GM18858 (cell line): ENCODE measurements around the gene SYNE2.
"Not testable (repeated sequence)": the region's sequence is repeated elsewhere in the genome, so short reads cannot be mapped to it uniquely, and the experiment has no call there.

Experiments
- ATAC-seq: cut with Tn5 transposase; IDR thresholded peaks from one replicate; pipeline ENCODE4 v1.9.1; 2021; ENCODE audit not compliant: unreplicated experiment

Gene SYNE2

DNA sequence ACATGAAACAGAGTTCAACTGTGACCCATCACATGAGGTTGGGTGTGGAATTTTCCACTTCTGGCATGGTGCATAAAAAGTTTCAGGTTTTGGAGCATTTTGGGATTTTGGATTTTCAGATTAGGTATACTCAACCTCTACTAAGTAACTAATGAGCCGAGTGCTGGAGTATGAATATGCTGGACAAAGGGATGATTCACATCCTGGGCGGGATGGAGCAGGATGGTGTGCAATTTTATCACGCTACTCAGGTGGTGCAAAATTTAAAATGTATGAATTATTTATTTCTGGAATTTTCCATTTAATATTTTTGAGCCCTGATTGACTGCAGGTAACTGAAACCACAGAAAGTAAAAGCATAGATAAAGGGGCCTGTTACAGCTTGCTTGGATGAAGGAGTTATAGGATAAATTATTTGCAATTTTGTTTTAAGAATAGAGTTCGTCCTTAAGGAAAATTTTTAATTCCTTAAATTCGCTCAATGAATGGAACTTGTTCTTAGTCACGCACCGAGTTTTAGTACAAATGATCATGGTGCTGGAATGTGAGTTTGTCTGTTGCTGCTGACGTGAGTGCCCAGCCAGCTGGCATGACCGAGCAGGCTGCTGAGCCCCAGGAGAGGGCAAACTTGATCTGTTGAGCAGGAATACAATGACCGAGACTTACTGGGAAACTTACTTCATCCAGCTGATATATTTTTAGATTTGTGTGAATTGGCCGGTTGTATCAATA, 265.0 kb downstream of the SYNE2 start:
- ATAC-seq = no peak

DNA sequence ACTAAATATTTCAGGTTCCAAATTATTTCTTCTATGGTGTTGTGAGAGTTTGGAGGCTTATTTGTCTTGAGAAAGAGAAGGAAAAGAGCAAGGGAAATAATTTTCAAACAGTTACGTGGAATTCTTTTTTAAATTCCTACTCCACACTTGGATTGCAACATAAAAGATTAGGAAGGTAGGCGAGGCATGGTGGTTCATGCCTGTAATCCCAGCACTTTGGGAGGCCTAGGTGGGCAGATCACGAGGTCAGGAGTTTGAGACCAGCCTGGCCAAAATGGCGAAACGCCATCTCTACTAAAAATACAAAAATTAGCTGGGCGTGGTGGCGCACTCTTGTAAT, 265.6 kb downstream of the SYNE2 start:
- not testable (repeated sequence) for ATAC-seq

DNA sequence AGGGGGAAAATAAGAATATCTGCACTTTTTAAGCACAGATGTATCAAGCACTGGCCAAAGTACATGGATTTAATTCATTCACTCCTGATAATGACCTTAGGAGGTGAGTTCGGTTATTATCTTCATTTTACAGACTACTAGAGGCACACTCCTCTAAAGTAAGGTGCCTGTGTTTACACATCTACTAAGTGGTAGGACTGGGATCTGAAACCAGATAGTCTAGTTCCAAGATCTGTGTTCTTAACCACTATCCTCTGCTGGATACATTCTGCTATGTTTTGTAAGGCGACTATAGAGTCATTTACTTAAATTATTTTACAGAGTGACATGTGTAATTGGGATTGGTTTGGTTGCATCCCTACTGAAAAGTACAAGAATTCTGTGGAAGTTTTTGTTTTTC, 266.1 kb downstream of the SYNE2 start:
- no peak for ATAC-seq

DNA sequence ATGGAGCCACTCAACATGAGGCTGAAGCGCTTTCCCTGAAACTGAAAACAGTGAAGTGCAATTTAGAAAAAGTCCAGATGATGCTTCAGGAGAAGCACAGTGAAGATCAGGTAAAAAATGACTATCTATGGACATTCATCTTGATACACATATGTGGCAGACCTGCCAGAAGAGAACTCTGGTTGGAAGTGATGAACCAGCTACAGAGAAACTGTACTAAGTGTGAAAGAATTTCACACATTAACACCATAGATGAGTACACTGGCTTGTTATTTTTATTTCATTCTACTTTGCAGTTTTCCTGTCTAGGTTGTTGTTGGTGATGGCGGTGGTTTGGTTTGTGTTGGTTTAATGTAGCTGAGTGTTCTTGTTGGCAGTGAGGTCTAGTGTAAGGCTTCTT, 266.7 kb downstream of the SYNE2 start:
- no peak for ATAC-seq

DNA sequence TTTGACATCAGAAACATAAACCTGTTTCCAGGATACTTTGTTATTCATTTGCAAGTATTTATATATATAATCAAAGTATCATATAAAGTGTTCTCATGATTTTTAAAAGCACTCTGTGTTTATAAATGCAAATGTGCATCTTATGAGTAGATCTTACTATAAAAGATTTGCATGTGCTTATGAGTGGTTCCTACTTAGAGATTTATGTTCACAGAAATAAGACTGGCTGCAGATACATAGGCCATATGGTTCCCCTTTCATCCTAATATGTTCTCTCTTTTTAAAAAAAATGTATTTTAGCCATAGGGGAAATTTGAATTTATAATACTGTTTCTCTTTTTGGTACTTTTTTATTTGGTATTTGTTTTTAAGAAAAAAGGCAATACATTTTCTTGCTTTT, 267.2 kb downstream of the SYNE2 start:
- no peak for ATAC-seq

DNA sequence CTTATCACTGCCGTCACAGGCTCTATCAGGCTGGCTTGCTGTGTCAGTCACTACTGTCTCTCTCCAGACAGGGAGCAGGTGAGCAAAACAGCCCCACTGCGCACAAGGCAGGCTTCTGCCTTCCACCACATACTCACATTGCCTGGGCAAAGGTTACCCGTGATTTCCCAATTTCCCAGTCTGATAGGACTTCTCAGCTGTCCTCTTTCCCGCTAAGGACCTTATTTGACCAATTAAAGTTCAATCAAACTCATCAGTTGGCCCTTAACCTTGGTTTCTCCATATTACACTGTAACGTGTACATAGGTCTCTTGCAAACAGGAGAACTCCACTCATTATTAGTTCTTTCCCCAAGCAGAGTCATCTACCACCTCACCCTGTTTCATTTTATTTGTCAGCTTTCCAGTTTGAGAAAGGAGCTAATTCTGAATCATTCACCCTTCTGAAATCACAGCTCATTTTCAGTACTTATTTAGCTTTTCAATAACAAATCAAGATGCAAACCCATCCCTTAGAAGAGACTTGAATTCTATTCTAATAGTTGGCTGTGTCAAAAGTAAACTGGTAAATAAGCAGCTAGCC, 270.5 kb downstream of the SYNE2 start:
- no peak for ATAC-seq

DNA sequence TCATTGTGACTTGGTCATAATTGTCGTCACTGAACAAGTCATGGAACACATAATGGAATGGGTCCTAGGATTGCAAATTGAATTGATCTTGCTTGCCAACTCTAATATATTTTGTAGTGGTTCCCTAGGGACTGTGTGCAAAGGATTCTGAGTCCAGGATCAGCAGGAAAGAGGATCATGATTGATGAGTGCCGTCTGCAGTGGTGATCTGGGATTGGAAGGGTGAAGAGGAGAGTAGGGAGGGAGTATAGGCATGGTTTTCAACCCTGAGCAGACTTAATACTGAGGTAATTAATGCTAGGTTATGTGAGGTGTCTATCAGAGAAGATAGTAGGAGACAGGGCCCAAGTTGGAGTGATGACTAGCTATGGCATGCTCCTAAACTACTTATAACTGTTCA, 272.5 kb downstream of the SYNE2 start:
- ATAC-seq = no peak

DNA sequence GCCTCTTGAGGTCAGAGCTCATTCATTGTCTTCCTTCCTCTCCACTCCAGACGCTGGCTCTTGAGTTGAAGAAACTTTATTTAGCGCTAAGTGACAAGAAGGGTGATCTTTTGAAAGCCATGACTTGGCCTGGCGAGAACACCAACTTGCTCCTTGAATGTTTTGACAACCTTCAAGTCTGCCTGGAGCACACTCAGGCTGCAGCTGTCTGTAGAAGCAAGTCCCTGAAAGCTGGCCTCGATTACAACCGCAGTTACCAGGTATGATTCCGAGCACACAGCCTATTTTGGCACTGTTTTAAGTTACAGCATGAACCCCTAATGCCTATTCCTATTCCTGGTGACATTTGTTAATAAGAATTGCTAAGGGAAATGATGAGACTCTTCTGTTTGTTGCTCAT, 273.7 kb downstream of the SYNE2 start:
- no peak for ATAC-seq

DNA sequence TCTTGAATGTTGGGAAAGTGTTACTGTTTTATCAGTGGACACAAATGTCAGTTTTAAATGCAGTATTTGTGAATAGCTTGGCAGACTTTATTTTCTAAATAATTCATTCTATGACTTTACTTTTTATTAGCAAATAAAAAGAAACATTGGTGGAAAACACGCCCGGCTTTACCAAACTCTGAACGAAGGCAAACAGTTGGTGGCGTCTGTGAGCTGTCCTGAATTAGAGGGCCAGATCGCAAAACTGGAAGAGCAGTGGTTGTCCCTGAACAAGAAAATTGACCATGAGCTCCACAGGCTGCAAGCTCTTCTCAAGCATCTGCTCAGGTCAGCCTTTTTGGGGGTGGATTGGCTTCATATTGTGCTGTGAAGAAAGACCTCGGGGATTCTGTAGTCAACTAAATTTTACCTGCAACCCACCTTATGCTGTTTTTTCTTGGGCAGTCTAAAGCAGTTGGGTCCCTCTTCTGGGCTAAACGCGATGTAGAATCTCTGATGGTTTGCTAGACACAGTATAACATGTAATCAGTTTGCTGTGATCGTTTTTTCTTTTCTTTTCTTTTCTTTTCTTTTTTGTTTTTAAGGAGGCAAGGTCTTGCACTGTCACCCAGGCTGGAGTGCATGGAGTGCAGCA, 285.0 kb downstream of the SYNE2 start:
- ATAC-seq = no peak

DNA sequence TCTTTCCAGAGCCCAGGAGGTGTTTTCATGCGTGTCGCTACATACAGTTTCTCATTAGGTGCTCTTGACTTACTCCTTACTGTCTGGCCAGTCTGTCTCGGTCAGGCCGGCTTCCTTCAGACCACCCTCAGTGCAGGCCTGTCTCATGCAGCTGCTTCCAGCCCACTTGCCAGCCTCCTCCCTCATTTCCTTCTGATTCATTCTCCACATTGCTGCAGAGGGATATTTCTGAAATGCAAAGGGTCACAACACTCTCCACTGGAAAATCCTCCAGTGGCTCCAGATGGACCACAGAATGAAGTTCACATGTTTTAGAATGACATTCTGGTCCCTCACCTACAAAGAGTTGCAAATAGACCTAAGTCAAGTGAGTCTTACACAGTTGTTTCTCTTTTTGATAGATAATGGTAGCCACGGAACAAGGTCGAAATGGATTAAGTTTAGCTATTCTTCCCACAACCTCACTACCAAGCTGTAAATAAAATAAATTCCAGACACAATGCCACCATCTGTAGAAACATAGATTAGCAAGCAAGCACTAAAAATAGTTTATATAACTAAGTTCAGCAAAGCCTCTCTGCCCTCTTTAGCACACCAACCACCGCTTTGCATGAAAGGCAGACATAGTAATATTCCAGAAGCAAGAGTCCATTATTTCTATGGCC, 294.5 kb downstream of the SYNE2 start:
- ATAC-seq = no peak

DNA sequence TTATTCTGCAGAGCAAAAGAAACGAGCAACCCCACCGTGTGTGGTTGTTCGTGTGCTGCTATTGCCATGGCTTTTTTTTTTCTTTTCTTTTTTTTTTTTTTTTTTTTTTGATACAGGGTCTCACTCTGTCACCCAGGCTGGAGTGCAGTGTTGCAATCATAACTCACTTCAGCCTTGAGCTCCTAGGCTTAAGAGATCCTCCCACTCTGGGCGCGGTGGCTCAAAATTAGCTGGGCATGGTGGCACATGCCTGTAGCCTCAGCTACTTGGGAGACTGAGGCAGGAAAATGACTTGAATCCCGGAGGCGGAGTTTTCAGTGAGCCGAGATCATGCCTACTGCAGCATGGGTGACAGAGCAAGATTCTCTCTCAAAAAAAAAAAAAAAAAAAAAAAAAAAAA, 297.1 kb downstream of the SYNE2 start:
- no peak for ATAC-seq

DNA sequence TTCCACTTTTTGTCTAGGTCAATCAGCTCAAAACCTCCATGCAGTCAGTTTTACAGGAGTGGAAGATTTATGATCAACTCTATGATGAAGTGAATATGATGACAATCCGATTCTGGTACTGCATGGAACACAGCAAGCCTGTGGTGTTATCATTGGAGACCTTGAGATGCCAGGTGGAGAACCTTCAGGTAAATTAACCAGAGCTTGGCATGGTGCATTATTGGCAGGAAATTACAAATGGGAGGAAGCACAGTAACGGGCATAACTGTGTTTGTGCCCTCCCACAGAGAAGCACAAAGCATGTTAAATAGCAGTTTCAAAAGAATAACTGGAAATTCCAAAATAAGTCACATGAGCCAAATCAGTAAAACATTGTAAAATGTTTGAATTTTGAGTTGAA, 305.8 kb downstream of the SYNE2 start:
- no peak for ATAC-seq

DNA sequence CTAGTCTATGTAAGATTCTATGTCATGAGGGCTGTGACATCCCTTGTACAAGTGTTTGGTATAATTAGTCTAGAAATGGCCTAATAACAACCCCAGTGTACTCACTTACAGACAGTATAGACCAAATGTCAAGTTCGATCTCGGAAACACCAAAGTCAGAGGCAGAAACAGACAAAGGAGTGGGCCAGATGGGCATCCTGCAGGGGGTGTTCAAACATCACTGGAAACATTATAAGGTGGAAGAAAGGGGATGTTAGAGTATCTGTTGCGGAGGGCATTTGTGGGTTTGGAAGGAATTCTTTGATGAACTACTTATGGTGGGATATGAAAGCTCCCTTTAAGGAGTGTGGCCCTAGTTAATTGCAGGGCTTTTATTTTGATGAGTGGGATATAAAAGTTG, 306.8 kb downstream of the SYNE2 start:
- ATAC-seq = no peak

DNA sequence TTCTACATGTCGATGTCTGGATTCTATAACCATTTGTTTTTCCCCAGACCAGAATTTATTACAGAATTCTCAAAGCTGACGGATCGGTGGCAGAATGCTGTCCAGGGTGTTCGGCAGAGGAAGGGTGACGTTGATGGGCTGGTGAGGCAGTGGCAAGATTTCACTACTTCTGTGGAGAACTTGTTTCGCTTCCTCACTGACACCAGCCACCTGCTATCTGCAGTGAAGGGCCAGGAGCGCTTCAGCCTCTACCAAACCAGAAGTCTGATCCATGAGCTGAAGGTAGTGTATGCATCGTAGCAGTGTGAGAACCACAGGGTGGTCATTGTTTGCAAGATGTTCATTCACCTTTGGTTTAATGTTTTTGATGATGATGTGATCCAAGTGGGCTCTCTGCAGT, 317.4 kb downstream of the SYNE2 start:
- ATAC-seq = peak; percentile 60

DNA sequence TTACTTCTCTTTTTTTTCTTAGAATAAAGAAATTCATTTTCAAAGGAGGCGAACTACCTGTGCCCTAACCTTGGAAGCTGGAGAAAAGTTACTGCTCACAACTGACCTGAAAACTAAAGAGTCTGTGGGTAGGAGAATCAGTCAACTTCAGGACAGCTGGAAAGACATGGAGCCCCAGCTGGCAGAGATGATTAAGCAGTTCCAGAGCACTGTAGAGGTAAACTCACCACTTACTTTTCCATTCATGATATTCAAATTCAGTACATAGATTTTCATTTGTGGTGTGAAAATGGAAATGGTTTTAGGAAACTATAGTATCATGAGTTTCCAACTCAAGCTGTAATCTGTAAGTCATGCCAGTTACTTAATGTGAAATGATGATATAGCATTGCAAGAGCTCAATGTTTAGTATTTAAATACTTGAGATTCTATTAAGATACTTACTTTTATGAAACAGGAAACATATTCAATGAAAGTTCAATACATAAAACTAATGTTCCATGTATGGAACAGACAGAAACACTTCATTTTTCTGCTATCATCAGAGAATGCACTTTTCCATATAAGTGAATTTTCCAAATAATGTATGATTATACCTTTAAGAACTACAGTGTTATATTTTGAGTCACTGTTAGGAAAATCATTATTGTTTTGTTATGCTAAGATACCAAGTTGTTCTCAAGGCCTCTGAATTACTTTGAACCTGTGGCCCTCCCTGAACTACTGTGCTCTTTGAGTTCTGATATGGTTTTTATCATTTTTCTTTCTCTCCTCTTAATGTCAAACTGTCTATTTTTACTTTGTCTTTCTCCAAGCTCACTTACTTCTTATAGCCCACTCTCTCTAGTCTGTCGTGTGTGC, 322.3 kb downstream of the SYNE2 start:
- no peak for ATAC-seq

DNA sequence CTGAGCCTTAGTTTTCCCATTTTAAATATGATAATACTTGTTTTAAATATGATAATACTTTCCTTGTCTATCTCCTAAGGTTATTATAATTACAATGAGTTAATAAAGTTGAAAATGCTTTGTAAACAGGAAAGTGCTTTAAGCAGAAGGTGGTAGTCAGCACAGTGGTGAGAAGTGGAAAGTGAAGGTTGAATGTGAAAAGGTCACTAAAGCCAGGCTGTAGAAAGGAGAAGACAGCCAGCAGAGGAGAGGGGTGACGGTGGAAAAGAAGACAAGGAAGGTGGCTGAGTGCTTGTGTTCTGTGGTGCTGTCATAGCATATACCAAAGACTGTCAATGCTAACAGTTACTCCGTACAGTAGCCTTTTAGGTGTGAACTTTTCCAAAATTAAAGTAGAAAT, 323.5 kb downstream of the SYNE2 start:
- ATAC-seq = no peak

DNA sequence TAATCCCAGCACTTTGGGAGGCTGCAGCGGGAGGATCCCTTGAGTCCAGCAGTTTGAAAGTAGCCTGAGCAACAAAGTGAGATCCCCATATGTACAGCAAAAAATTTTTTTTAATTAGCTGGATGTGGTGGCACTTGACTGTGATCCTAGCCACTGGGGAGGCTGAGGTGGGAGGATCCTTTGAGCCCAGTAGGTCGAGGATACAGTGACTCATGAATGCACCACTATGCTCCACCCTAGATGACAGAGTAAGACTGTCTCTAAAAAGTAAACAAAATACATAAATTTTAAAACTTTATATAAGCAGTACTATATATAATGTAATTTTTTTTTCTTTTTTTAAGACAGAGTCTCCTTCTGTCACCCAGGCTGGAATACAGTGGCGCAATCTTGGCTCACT, 326.0 kb downstream of the SYNE2 start:
- no peak for ATAC-seq

DNA sequence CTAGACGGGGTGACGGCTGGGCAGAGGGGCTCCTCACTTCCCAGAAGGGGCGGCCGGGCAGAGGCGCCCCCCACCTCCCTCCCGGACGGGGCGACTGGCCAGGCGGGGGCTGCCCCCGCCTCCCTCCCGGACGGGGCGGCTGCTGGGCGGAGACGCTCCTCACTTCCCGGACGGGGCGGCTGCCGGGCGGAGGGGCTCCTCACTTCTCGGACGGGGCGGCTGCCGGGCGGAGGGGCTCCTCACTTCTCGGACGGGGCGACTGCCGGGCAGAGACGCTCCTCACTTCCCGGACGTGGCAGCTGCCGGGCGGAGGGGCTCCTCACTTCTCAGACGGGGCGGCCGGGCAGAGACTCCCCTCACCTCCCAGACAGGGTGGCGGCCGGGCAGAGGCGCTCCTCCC, 330.1 kb downstream of the SYNE2 start:
- ATAC-seq = not testable (repeated sequence)

DNA sequence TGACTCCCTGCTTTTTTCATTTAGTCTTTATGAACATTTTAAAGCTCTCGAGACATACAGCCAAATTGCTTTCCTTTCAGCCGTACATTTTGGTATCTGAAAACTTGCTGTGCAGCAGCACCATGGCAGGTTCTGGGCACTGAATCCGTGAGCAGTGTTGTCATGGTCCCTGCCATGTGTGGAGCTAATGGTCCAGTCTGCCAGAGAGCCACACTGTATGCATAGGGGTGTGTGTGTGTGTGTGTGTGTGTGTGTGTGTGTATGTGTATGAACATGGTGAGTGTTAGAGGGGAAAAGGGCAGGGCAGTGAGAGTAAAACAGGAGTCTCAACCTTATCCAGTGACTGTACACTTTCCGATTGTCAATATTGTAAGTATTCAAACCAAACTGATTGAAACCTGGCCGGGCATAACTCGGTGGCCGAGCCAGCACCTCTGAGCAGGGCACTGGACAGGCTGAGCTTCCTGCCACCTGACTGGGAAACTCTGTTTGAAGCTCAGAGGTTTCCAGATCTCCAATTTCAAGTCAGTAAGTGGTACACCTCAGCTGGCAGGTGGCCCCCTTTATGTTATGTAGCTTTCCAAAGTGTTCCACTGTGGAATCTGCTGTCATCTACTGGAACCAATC, 331.4 kb downstream of the SYNE2 start:
- ATAC-seq = no peak

DNA sequence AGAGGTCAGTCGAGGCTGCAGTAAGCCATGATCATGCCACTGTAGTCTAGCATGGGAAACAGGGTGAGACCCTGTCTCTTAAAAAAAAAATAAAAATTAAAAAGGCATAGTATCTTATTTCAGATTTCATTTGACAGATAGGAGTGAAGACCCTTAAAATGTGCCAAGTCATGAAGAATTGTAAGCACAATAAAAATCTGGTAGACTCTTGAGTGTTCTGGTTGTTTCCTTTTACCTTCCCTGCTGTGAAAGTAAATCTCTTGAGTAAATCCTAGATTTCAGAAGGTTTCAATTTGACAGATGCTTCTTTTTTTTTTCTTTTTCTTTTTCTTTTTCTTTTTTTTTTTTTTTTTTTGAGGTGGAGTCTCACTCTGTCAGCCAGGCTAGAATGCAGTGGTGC, 332.4 kb downstream of the SYNE2 start:
- ATAC-seq = no peak
